Keratinocyte (primary cell): ENCODE data around the gene NCKAP1. TPM values are rescaled to one million over a fixed set of nuclear protein-coding genes. Genes with fewer than 3 reads are reported as not detected.

ENCODE experiments used
- DNase-seq: peaks from one replicate; pipeline ENCODE4 v3.0.0-alpha.2; 2011; ENCODE audit warnings: low read depth, missing footprints, low spot score
- FAIRE-seq: peaks from 2 replicates; lab custom pipeline; 2011; peaks lifted over from hg19 to GRCh38; lab: Jason Lieb, UNC
- H2AFZ ChIP-seq: 2 replicates; pipeline ENCODE4 v1.6.0; 2012; ENCODE audit warnings: low read length, control low read depth, inconsistent platforms; ENCODE audit not compliant: control insufficient read depth
- H3K27ac ChIP-seq: 2 replicates; pipeline ENCODE4 v1.5.1; 2011; ENCODE audit warnings: low read length; ENCODE audit not compliant: control insufficient read depth, insufficient read depth
- H3K27me3 ChIP-seq: 3 replicates; pipeline ENCODE4 v1.6.0; 2011; ENCODE audit warnings: low read length; ENCODE audit not compliant: control insufficient read depth, insufficient read depth; ENCODE audit errors: extremely low read depth
- H3K36me3 ChIP-seq, 2 experiments: 2 replicates in 1 of 2; 3 replicates in 1 of 2; pipeline ENCODE4 v1.5.1; 2011; ENCODE audit warnings: low read length in 2 of 2, mild to moderate bottlenecking in 1 of 2; ENCODE audit not compliant: control insufficient read depth in 2 of 2, insufficient read depth in 2 of 2; ENCODE audit errors: extremely low read depth in 1 of 2
- H3K4me1 ChIP-seq: 3 replicates; pipeline ENCODE4 v1.5.1; 2011; ENCODE audit warnings: low read length; ENCODE audit not compliant: control insufficient read depth, insufficient read depth; ENCODE audit errors: extremely low read depth
- H3K4me2 ChIP-seq: 3 replicates; pipeline ENCODE4 v1.6.0; 2011; ENCODE audit warnings: low read depth, low read length; ENCODE audit not compliant: control insufficient read depth, insufficient read depth; ENCODE audit errors: extremely low read depth
- H3K4me3 ChIP-seq, 3 experiments: fragments of 200-600 bp in 1 of 3; sonication (generic) in 1 of 3; 2 replicates in 2 of 3; 3 replicates in 1 of 3; pipeline ENCODE4 v1.5.1; 2011 to 2016; ENCODE audit warnings: low read length in 3 of 3, mild to moderate bottlenecking in 3 of 3, control low read depth in 2 of 3, inconsistent platforms in 1 of 3, low read depth in 1 of 3, mixed read lengths in 1 of 3, mixed run types in 1 of 3, moderate library complexity in 1 of 3; ENCODE audit not compliant: control insufficient read depth in 2 of 3, insufficient read depth in 2 of 3; ENCODE audit errors: extremely low read depth in 1 of 3
- H3K79me2 ChIP-seq: 2 replicates; pipeline ENCODE4 v1.6.0; 2012; ENCODE audit warnings: low read length; ENCODE audit not compliant: control insufficient read depth, insufficient read depth
- H3K9ac ChIP-seq: 3 replicates; pipeline ENCODE4 v1.6.0; 2011; ENCODE audit warnings: low read length; ENCODE audit not compliant: control insufficient read depth, insufficient read depth; ENCODE audit errors: extremely low read depth
- H3K9me1 ChIP-seq: 3 replicates; pipeline ENCODE4 v1.6.0; 2011; ENCODE audit warnings: low read length; ENCODE audit not compliant: control insufficient read depth, insufficient read depth; ENCODE audit errors: extremely low read depth
- H3K9me3 ChIP-seq: 2 replicates; pipeline ENCODE4 v1.5.1; 2012; ENCODE audit warnings: low read depth, low read length; ENCODE audit not compliant: control insufficient read depth
- H4K20me1 ChIP-seq: 3 replicates; pipeline ENCODE4 v1.6.0; 2011; ENCODE audit warnings: low read length; ENCODE audit not compliant: control insufficient read depth, insufficient read depth; ENCODE audit errors: extremely low read depth
- EZH2 ChIP-seq: IDR thresholded peaks from one replicate; pipeline ENCODE4 v1.6.1; 2012; ENCODE audit warnings: inconsistent platforms, mild to moderate bottlenecking, low read length, moderate library complexity
- dilution Hi-C: fragments of 300-500 bp; cut with MboI; formaldehyde crosslinking; loops from one replicate; pipeline ENCODE4 v1.7.0; 2020; ENCODE audit warnings: low sequenced_read_pairs; ENCODE audit not compliant: extremely low pct_ligation_motif_present
- polyA plus RNA-seq, 5 experiments: library from polyadenylated mRNA; depleted of rRNA in 3 of 5; stranded (reverse) in 3 of 5; stranded (forward) in 1 of 5; unstranded in 1 of 5; fragments of >200 nt; gene quantifications; 1 replicate in 1 of 5; 2 replicates in 3 of 5; 3 replicates in 1 of 5; pipeline versions ENCODE4 v1.2.1 to v1.2.3, GENCODE V29; 2011 to 2012; ENCODE audit warnings: missing spikeins in 2 of 5, low read depth in 1 of 5, low replicate concordance in 1 of 5
- TF ChIP-seq, protein P1 (sequence below), 3 experiments: IDR thresholded peaks in 1 of 3; conservative IDR thresholded peaks in 1 of 3; optimal IDR thresholded peaks in 1 of 3; 2 replicates in 2 of 3; 3 replicates in 1 of 3; pipeline versions ENCODE3 to v1.5.1; 2011; ENCODE audit warnings: low read length in 3 of 3, mild to moderate bottlenecking in 3 of 3, moderate library complexity in 2 of 3, control low read depth in 1 of 3, inconsistent platforms in 1 of 3; ENCODE audit not compliant: insufficient read depth in 2 of 3; ENCODE audit errors: extremely low read depth in 1 of 3

NCKAP1 gene
- polyA plus RNA-seq, 1 donor (not counting 4 experiments of a cell fraction or from before 2014, with no cell fraction given) = 207 TPM

DNA sequence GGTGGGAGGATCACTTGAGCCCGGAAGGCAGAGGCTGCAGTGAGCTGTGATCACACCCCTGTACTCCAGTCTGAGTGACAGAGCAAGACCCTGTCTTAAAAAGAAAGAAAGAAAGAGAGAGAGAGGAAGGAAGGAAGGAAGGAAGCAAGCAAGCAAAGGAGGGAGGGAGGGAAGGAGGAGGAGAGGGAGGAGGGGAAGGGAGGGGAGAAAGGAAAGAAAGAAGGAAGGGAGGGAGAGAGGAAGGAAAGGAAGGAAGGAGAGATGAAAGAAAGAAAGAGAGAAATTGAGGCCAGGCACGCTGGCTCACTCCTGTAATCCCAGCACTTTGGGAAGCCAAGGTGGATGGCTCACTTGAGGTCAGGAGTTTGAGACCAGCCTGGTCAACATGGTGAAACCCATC is 2.3 kb upstream of the NCKAP1 start:
- Histone ChIP-seq H3K9me1 (no peaks in the 10 kb centered on the region), H3K27me3 (no peaks in the 10 kb centered on the region), H3K27ac (no peak overlapping the region), H3K4me3 (no peak overlapping the region), H3K9ac (no peak overlapping the region), H3K4me1 (peaks cover 8% of the 10 kb centered on the region), H3K4me2 (no peak overlapping the region), H4K20me1 (no peaks in the 10 kb centered on the region), H2AFZ (no peak overlapping the region), H3K9me3 (no peaks in the 10 kb centered on the region), H3K79me2 (peaks cover 23% of the 10 kb centered on the region), H3K36me3 (no peaks in the 10 kb centered on the region)
- TF ChIP-seq, protein P1, sequence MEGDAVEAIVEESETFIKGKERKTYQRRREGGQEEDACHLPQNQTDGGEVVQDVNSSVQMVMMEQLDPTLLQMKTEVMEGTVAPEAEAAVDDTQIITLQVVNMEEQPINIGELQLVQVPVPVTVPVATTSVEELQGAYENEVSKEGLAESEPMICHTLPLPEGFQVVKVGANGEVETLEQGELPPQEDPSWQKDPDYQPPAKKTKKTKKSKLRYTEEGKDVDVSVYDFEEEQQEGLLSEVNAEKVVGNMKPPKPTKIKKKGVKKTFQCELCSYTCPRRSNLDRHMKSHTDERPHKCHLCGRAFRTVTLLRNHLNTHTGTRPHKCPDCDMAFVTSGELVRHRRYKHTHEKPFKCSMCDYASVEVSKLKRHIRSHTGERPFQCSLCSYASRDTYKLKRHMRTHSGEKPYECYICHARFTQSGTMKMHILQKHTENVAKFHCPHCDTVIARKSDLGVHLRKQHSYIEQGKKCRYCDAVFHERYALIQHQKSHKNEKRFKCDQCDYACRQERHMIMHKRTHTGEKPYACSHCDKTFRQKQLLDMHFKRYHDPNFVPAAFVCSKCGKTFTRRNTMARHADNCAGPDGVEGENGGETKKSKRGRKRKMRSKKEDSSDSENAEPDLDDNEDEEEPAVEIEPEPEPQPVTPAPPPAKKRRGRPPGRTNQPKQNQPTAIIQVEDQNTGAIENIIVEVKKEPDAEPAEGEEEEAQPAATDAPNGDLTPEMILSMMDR (optimal IDR thresholded peaks at IDR 0.05 in 1 of 3, IDR thresholded peaks at IDR 0.05 in 1 of 3, conservative IDR thresholded peaks at IDR 0.05 in 1 of 3; ENCODE audit: extremely low read depth in 1 of 3, insufficient read depth in 2 of 3, low read length in 3 of 3) = no peak
- no peak for TF ChIP-seq EZH2
- dilution Hi-C loops = no loop called here
- FAIRE-seq (no peak), DNase-seq (no peak)

DNA sequence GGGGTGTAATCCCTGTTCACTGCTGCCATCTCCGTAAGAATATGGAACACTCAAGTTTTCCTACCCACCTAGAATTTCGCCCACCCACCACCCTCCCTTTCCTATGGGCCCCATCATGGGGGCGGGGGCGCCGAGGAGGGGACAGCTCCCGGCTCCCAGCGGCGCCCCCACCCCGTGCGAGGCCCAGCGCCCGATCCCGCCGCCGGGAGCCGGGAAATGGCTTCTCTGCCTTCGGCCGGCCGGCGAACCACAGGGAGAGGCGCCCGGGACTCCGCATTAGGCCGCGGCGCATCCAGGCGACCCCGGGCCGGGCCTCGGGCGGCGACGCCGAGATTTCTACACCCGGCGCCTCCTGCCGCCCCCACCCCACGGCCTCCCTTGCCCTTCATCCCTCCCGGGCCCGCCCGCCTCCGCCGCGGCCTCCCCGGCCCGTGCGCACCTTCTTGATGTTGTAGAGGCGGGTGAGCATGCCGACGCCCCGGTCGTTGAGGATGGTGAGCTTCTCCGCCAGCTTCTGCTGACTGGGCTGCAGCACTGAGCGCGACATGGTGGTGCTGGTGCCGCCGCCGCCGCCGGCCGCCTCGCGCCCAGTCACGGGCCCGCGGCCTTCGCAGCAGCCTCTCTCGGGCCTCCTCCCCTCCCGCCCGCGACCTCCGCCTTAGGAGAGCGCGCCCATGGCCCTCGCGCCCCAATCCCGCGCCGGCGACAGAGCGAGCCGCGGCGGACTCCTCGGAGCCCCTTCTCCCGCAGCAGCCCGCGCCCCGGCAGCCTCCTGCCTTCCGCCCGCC is 510 bp downstream of the NCKAP1 start:
- no peaks in the 10 kb centered on the region for H3K9me3 ChIP-seq
- H3K4me1 ChIP-seq = peaks cover 23% of the 10 kb centered on the region
- peak overlapping the region; percentile 93 for H3K27ac ChIP-seq
- H3K4me2 ChIP-seq = peak overlapping the region; percentile 87
- H3K36me3 ChIP-seq = no peaks in the 10 kb centered on the region
- DNase-seq (no peak), FAIRE-seq (no peak)
- dilution Hi-C loops = no loop called here
- H3K9me1 ChIP-seq = no peaks in the 10 kb centered on the region
- H3K79me2 ChIP-seq = peaks cover 51% of the 10 kb centered on the region
- H3K4me3 ChIP-seq = peak overlapping the region; percentile 70 to 94 (median 81)
- TF ChIP-seq EZH2 = no peak
- TF ChIP-seq, protein P1 (optimal IDR thresholded peaks at IDR 0.05 in 1 of 3, IDR thresholded peaks at IDR 0.05 in 1 of 3, conservative IDR thresholded peaks at IDR 0.05 in 1 of 3; ENCODE audit: extremely low read depth in 1 of 3, insufficient read depth in 2 of 3, low read length in 3 of 3) = no peak
- H3K27me3 ChIP-seq = no peaks in the 10 kb centered on the region
- H4K20me1 ChIP-seq = peaks cover 10% of the 10 kb centered on the region
- H2AFZ ChIP-seq = peak overlapping the region; percentile 16
- peak overlapping the region; percentile 90 for H3K9ac ChIP-seq
